Thyroid gland (tissue), 4 donors: ENCODE data around the gene ECT2L. TPM values are rescaled to one million over a fixed set of nuclear protein-coding genes. Genes with fewer than 3 reads are reported as not detected.

Source experiments
- DNase-seq, 2 donors: peaks; one replicate each; pipeline ENCODE4 v3.0.0-alpha.2; 2019
- H3K27ac ChIP-seq, 3 donors: fragments of 200-600 bp; sonication (generic); 1 replicate in 2 of 3; 2 replicates in 1 of 3; pipeline ENCODE4 v1.5.1; 2016 to 2019; ENCODE audit warnings: mild to moderate bottlenecking in 1 of 3, moderate library complexity in 1 of 3
- H3K27me3 ChIP-seq: fragments of 200-600 bp; sonication (generic); one replicate; pipeline ENCODE4 v1.5.1; 2019
- H3K36me3 ChIP-seq, 2 donors: fragments of 200-600 bp; sonication (generic); one replicate each; pipeline ENCODE4 v1.5.1; 2016 to 2019
- H3K4me1 ChIP-seq, 2 donors: fragments of 200-600 bp; sonication (generic); one replicate each; pipeline ENCODE4 v1.5.1; 2017 to 2019
- H3K4me3 ChIP-seq, 3 donors: fragments of 200-600 bp; sonication (generic); replicated peaks in 1 of 3; 1 replicate in 2 of 3; 2 replicates in 1 of 3; pipeline ENCODE4 v1.5.1; 2016; ENCODE audit warnings: mild to moderate bottlenecking in 1 of 3
- H3K9me3 ChIP-seq: fragments of 200-600 bp; sonication (generic); one replicate; pipeline ENCODE4 v1.5.1; 2017
- POLR2A ChIP-seq, 2 donors: fragments of 450-650 bp; IDR thresholded peaks; one replicate each; pipeline ENCODE4 v1.6.1; 2017; ENCODE audit warnings: antibody characterized with exemption in 2 of 2, mild to moderate bottlenecking in 2 of 2, moderate library complexity in 1 of 2
- WGBS, 2 donors: methylation state at CpG; one replicate each; pipeline ENCODE4 v1.1.5; 2017; 5-methylcytosine and 5-hydroxymethylcytosine counted together
- intact Hi-C: fragments of 100-400 bp; cut with DNase I; formaldehyde crosslinking; loops from one replicate; pipeline ENCODE4 v1.15.1; 2023
- total RNA-seq, 4 donors: library from RNA; depleted of rRNA; stranded (reverse); fragments of >200 nt; gene quantifications; one replicate each; pipeline ENCODE4 v1.2.3, GENCODE V29; 2016
- TF ChIP-seq, protein P1 (sequence below), 6 experiments: fragments of 200-600 bp in 3 of 6; fragments of 450-650 bp in 3 of 6; sonication (generic) in 3 of 6; IDR thresholded peaks; one replicate each; pipeline ENCODE4 v1.5.1; 2016 to 2019; ENCODE audit warnings: antibody characterized with exemption in 6 of 6, mild to moderate bottlenecking in 2 of 6, inconsistent platforms in 1 of 6, moderate library complexity in 1 of 6

The ECT2L gene
- total RNA-seq, 4 donors from 2014 or later: 0.11 to 8.7 (median 0.16) TPM

DNA sequence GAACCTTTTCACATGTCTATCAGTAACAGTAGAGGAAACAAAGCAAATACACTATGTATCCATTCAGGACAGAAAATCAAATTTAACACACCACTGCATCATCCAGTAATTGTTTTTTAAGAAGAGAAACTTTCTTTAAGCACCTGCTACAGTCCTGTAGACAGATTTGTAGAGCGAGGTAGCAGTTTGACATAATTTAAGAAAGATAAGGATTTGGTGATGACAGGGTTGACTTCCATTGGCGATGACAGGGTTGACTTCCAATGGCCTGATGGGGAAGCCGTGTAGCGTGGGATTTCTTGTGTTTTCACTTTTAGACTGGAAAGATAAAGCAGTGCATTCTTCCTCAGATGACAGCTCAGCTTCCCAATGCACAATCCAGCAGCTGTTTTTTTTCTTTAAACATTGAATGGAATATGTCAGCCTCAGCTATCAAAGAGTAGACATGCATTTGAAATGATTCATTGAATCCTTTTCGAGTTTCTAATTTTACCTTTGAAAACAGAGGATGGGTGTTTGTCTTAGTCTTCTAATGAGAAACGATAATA is 68.5 kb downstream of the ECT2L start:
- Histone ChIP-seq H3K36me3 (no peaks in the 10 kb centered on the region), H3K9me3 (no peaks in the 10 kb centered on the region), H3K27ac (no peak overlapping the region), H3K4me3 (no peak overlapping the region), H3K27me3 (no peaks in the 10 kb centered on the region), H3K4me1 (no peaks in the 10 kb centered on the region)
- WGBS, 2 donors: 84 to 86% methylated on average over 6 of the region's 6 CpGs
- intact Hi-C loops: no loop called here
- DNase-seq: no peak
- TF ChIP-seq, protein P1, sequence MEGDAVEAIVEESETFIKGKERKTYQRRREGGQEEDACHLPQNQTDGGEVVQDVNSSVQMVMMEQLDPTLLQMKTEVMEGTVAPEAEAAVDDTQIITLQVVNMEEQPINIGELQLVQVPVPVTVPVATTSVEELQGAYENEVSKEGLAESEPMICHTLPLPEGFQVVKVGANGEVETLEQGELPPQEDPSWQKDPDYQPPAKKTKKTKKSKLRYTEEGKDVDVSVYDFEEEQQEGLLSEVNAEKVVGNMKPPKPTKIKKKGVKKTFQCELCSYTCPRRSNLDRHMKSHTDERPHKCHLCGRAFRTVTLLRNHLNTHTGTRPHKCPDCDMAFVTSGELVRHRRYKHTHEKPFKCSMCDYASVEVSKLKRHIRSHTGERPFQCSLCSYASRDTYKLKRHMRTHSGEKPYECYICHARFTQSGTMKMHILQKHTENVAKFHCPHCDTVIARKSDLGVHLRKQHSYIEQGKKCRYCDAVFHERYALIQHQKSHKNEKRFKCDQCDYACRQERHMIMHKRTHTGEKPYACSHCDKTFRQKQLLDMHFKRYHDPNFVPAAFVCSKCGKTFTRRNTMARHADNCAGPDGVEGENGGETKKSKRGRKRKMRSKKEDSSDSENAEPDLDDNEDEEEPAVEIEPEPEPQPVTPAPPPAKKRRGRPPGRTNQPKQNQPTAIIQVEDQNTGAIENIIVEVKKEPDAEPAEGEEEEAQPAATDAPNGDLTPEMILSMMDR (IDR thresholded peaks at IDR 0.05): no peak
- TF ChIP-seq POLR2A (IDR thresholded peaks at IDR 0.05): no peak

- Histone ChIP-seq H3K36me3 (no peaks in the 10 kb centered on the region), H3K9me3 (no peaks in the 10 kb centered on the region), H3K27ac (no peak overlapping the region), H3K4me3 (no peak overlapping the region), H3K4me1 (no peaks in the 10 kb centered on the region), H3K27me3 (no peaks in the 10 kb centered on the region)
- intact Hi-C loops: no loop called here
- no peak for TF ChIP-seq POLR2A (IDR thresholded peaks at IDR 0.05)
- TF ChIP-seq, protein P1 (IDR thresholded peaks at IDR 0.05): no peak
- DNase-seq: no peak
- WGBS, 2 donors: 91 to 95% methylated on average over 6 of the region's 6 CpGs
Observed at GRCh38 chr6:138865480-138866109, 69.7 kb downstream of the ECT2L start.

DNA sequence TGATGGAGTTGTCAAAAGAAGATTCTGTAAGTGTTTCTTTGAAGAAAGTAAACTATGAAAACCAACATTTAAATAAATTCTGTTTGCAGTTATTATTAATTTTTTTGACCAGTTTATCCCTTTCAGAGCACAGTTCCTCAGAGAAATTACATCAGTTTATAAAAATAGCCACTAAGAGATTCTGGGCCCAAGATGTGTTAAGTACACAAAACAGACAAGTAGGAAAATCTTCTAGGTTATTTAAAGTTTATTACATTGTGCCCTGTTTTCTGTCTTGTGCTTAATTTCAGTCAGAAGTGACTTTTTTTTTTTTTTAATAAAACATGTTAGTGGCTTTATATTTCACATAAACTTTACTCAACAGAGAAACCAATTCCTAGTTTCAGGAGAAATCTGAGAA is 72.3 kb downstream of the ECT2L start:
- Histone ChIP-seq H3K4me3 (no peak overlapping the region), H3K27ac (no peak overlapping the region), H3K4me1 (no peaks in the 10 kb centered on the region), H3K9me3 (no peaks in the 10 kb centered on the region), H3K36me3 (no peaks in the 10 kb centered on the region), H3K27me3 (no peaks in the 10 kb centered on the region)
- intact Hi-C loops: no loop called here
- TF ChIP-seq, protein P1 (IDR thresholded peaks at IDR 0.05): no peak
- no peak for TF ChIP-seq POLR2A (IDR thresholded peaks at IDR 0.05)
- no peak for DNase-seq

DNA sequence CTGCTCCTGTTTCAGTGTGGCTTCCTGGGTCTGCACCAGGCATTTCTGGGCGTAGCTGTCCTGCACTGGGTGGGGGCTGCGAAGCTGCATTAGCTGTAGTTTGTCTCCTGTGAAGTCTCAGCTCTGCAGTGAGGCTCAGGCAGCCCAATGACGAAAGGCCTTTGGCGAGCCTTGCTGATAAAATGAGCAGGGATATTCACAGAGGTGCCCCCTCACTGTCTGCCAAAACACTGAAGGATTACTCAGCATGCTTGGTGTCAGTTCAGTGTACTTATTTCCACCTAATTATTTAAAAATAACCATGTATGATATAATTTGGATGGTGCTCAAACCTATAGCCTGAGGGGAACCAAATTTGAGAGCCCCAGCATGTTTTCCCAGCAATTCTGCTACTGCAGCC is 73.5 kb downstream of the ECT2L start:
- Histone ChIP-seq H3K27ac (no peak overlapping the region), H3K4me1 (no peaks in the 10 kb centered on the region), H3K9me3 (no peaks in the 10 kb centered on the region), H3K27me3 (no peaks in the 10 kb centered on the region), H3K4me3 (no peak overlapping the region), H3K36me3 (no peaks in the 10 kb centered on the region)
- 93 to 94% methylated on average over 4 of the region's 4 CpGs for WGBS, 2 donors
- intact Hi-C loops: no loop called here
- no peak for TF ChIP-seq POLR2A (IDR thresholded peaks at IDR 0.05)
- TF ChIP-seq, protein P1 (IDR thresholded peaks at IDR 0.05): no peak
- DNase-seq: no peak

- intact Hi-C loops: no loop called here
- 82 to 84% methylated on average over 8 of the region's 8 CpGs for WGBS, 2 donors
- no peak overlapping the region for H3K27ac ChIP-seq
- no peaks in the 10 kb centered on the region for H3K27me3 ChIP-seq
- TF ChIP-seq POLR2A (IDR thresholded peaks at IDR 0.05): no peak
- TF ChIP-seq, protein P1 (IDR thresholded peaks at IDR 0.05): no peak
- H3K4me1 ChIP-seq: no peaks in the 10 kb centered on the region
- no peak overlapping the region for H3K4me3 ChIP-seq
- H3K36me3 ChIP-seq: no peaks in the 10 kb centered on the region
- H3K9me3 ChIP-seq: no peaks in the 10 kb centered on the region
- DNase-seq: no peak
Observed at GRCh38 chr6:138873191-138873590, 77.3 kb downstream of the ECT2L start.
